ENCODE measurements around the gene FOXP1. TPM values are rescaled to one million over a fixed set of nuclear protein-coding genes. Genes with fewer than 3 reads are reported as not detected.

FOXP1 gene
- total RNA-seq, 1 donor from 2014 or later, result 31.1 TPM

GRCh38 chr3:71491154-71491752, 92.3 kb downstream of the FOXP1 start:
- Mint-ChIP-seq H3K4me1 (ENCODE audit: low read depth, unreplicated experiment) (no peaks in the 10 kb centered on the region), H3K27me3 (ENCODE audit: unreplicated experiment) (peaks cover 2% of the 10 kb centered on the region), H3K27ac (ENCODE audit: unreplicated experiment) (no peak overlapping the region), H3K36me3 (ENCODE audit: unreplicated experiment) (peaks cover 7% of the 10 kb centered on the region), H3K4me3 (ENCODE audit: unreplicated experiment) (no peak overlapping the region), H3K9me3 (ENCODE audit: unreplicated experiment) (no peaks in the 10 kb centered on the region)
- TF ChIP-seq, protein P1, sequence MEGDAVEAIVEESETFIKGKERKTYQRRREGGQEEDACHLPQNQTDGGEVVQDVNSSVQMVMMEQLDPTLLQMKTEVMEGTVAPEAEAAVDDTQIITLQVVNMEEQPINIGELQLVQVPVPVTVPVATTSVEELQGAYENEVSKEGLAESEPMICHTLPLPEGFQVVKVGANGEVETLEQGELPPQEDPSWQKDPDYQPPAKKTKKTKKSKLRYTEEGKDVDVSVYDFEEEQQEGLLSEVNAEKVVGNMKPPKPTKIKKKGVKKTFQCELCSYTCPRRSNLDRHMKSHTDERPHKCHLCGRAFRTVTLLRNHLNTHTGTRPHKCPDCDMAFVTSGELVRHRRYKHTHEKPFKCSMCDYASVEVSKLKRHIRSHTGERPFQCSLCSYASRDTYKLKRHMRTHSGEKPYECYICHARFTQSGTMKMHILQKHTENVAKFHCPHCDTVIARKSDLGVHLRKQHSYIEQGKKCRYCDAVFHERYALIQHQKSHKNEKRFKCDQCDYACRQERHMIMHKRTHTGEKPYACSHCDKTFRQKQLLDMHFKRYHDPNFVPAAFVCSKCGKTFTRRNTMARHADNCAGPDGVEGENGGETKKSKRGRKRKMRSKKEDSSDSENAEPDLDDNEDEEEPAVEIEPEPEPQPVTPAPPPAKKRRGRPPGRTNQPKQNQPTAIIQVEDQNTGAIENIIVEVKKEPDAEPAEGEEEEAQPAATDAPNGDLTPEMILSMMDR (IDR thresholded peaks at IDR 0.05; ENCODE audit: partially characterized antibody, unreplicated experiment), result no peak
- DNase-seq, result no peak

GRCh38 chr3:71490692-71491091, 92.8 kb downstream of the FOXP1 start:
- Mint-ChIP-seq H3K27ac (ENCODE audit: unreplicated experiment) (no peak overlapping the region), H3K4me3 (ENCODE audit: unreplicated experiment) (no peak overlapping the region), H3K27me3 (ENCODE audit: unreplicated experiment) (peaks cover 3% of the 10 kb centered on the region), H3K36me3 (ENCODE audit: unreplicated experiment) (peaks cover 7% of the 10 kb centered on the region), H3K9me3 (ENCODE audit: unreplicated experiment) (no peaks in the 10 kb centered on the region), H3K4me1 (ENCODE audit: low read depth, unreplicated experiment) (no peaks in the 10 kb centered on the region)
- TF ChIP-seq, protein P1 (IDR thresholded peaks at IDR 0.05; ENCODE audit: partially characterized antibody, unreplicated experiment), result no peak
- no peak for DNase-seq

GRCh38 chr3:71489315-71489761, 94.2 kb downstream of the FOXP1 start:
- Mint-ChIP-seq H3K4me1 (ENCODE audit: low read depth, unreplicated experiment) (no peaks in the 10 kb centered on the region), H3K27ac (ENCODE audit: unreplicated experiment) (no peak overlapping the region), H3K27me3 (ENCODE audit: unreplicated experiment) (peaks cover 3% of the 10 kb centered on the region), H3K36me3 (ENCODE audit: unreplicated experiment) (peaks cover 7% of the 10 kb centered on the region), H3K9me3 (ENCODE audit: unreplicated experiment) (no peaks in the 10 kb centered on the region), H3K4me3 (ENCODE audit: unreplicated experiment) (no peak overlapping the region)
- no peak for DNase-seq
- TF ChIP-seq, protein P1 (IDR thresholded peaks at IDR 0.05; ENCODE audit: partially characterized antibody, unreplicated experiment), result no peak

- Mint-ChIP-seq H3K4me1 (ENCODE audit: low read depth, unreplicated experiment) (no peaks in the 10 kb centered on the region), H3K36me3 (ENCODE audit: unreplicated experiment) (peaks cover 7% of the 10 kb centered on the region), H3K27me3 (ENCODE audit: unreplicated experiment) (peaks cover 3% of the 10 kb centered on the region), H3K9me3 (ENCODE audit: unreplicated experiment) (no peaks in the 10 kb centered on the region), H3K27ac (ENCODE audit: unreplicated experiment) (no peak overlapping the region), H3K4me3 (ENCODE audit: unreplicated experiment) (no peak overlapping the region)
- DNase-seq, result no peak
- TF ChIP-seq, protein P1 (IDR thresholded peaks at IDR 0.05; ENCODE audit: partially characterized antibody, unreplicated experiment), result no peak
Observed at GRCh38 chr3:71488882-71489281, 94.6 kb downstream of the FOXP1 start.

- peaks cover 7% of the 10 kb centered on the region for H3K36me3 Mint-ChIP-seq (ENCODE audit: unreplicated experiment)
- H3K27me3 Mint-ChIP-seq (ENCODE audit: unreplicated experiment), result peaks cover 3% of the 10 kb centered on the region
- no peaks in the 10 kb centered on the region for H3K9me3 Mint-ChIP-seq (ENCODE audit: unreplicated experiment)
- DNase-seq, result no peak
- H3K4me3 Mint-ChIP-seq (ENCODE audit: unreplicated experiment), result no peak overlapping the region
- no peaks in the 10 kb centered on the region for H3K4me1 Mint-ChIP-seq (ENCODE audit: low read depth, unreplicated experiment)
- TF ChIP-seq, protein P1 (IDR thresholded peaks at IDR 0.05; ENCODE audit: partially characterized antibody, unreplicated experiment), result no peak
- H3K27ac Mint-ChIP-seq (ENCODE audit: unreplicated experiment), result no peak overlapping the region
Observed at GRCh38 chr3:71488391-71488809, 95.1 kb downstream of the FOXP1 start.

Data from glutamatergic neuron (in vitro differentiated cells).